CD4-positive, alpha-beta T cell (primary cell): ENCODE data around the gene KCNAB2. TPM values are rescaled to one million over a fixed set of nuclear protein-coding genes. Genes with fewer than 3 reads are reported as not detected.

Experiments
- ATAC-seq: fragments of 200-7000 bp; cut with Tn5 transposase; one replicate; pipeline ENCODE4 v1.10.0; 2022; ENCODE audit warnings: mild to moderate bottlenecking; ENCODE audit not compliant: poor library complexity
- CTCF ChIA-PET: fragments of 350-600 bp; sonication (Branson Sonifier 250); formaldehyde crosslinking; loops from one replicate; lab custom pipeline; 2021; ENCODE audit warnings: antibody characterized with exemption, inconsistent platforms; lab: Charles Lee
- POLR2A ChIA-PET: fragments of 350-600 bp; sonication (Branson Sonifier 250); formaldehyde crosslinking; loops from one replicate; lab custom pipeline; 2021; ENCODE audit warnings: antibody characterized with exemption, inconsistent platforms; lab: Charles Lee
- DNase-seq, 14 experiments: peaks; one replicate each; pipeline ENCODE4 v3.0.0-alpha.2; 2013 to 2020; ENCODE audit warnings: mixed read lengths in 2 of 14
- H3K27ac ChIP-seq, 2 donors: one replicate each; pipeline versions ENCODE4 v1.5.1 to v1.7.0; 2013; ENCODE audit warnings: low read length in 2 of 2, low read depth in 1 of 2, mild to moderate bottlenecking in 1 of 2
- H3K27me3 ChIP-seq, 2 experiments: 1 replicate in 1 of 2; 2 replicates in 1 of 2; pipeline versions ENCODE4 v1.6.1 to v1.7.0; 2013; ENCODE audit warnings: low read length in 2 of 2, control low read depth in 1 of 2, mild to moderate bottlenecking in 1 of 2, moderate library complexity in 1 of 2; ENCODE audit not compliant: insufficient read depth in 2 of 2, control insufficient read depth in 1 of 2
- H3K36me3 ChIP-seq: one replicate; pipeline ENCODE4 v1.6.1; 2013; ENCODE audit warnings: low read length, control low read depth; ENCODE audit not compliant: insufficient read depth
- H3K4me1 ChIP-seq: one replicate; pipeline ENCODE4 v1.6.1; 2013; ENCODE audit warnings: low read length, control low read depth; ENCODE audit not compliant: insufficient read depth
- H3K4me3 ChIP-seq: one replicate; pipeline ENCODE4 v1.5.1; 2013; ENCODE audit warnings: mild to moderate bottlenecking, low read length, moderate library complexity
- H3K9me3 ChIP-seq, 2 experiments: 1 replicate in 1 of 2; 2 replicates in 1 of 2; pipeline versions ENCODE4 v1.6.1 to v1.7.0; 2013; ENCODE audit warnings: low read length in 2 of 2, mild to moderate bottlenecking in 2 of 2, control low read depth in 1 of 2, moderate library complexity in 1 of 2; ENCODE audit not compliant: control insufficient read depth in 1 of 2, insufficient read depth in 1 of 2
- H3K27ac Mint-ChIP-seq: one replicate; pipeline ENCODE4 v1.8.0; 2020; ENCODE audit warnings: mixed read lengths
- H3K27me3 Mint-ChIP-seq: one replicate; pipeline ENCODE4 v1.8.0; 2021; ENCODE audit warnings: mixed read lengths
- H3K36me3 Mint-ChIP-seq: one replicate; pipeline ENCODE4 v1.8.0; 2021; ENCODE audit warnings: low read depth, mixed read lengths
- H3K4me1 Mint-ChIP-seq: one replicate; pipeline ENCODE4 v1.8.0; 2021; ENCODE audit warnings: low read depth, mixed read lengths
- H3K4me3 Mint-ChIP-seq: one replicate; pipeline ENCODE4 v1.8.0; 2020; ENCODE audit warnings: mild to moderate bottlenecking, mixed read lengths
- H3K9me3 Mint-ChIP-seq: one replicate; pipeline ENCODE4 v1.8.0; 2020; ENCODE audit warnings: mixed read lengths
- CTCF ChIP-seq: fragments of 200-600 bp; IDR thresholded peaks from one replicate; pipeline ENCODE4 v1.8.0; 2022; ENCODE audit warnings: antibody characterized with exemption, mild to moderate bottlenecking
- intact Hi-C, 2 experiments: fragments of 100-400 bp; cut with DNase I in 1 of 2; cut with micrococcal nuclease in 1 of 2; formaldehyde crosslinking; loops; one replicate each; pipeline versions ENCODE4 v1.15.1 to v1.9.0; 2023 to 2025; cut with DNase I, micrococcal nuclease
- total RNA-seq, 174 experiments: library from RNA in 2 of 174; stranded (reverse) in 2 of 174; gene quantifications; one replicate each; pipeline ENCODE4 v1.2.3 and lab custom pipeline; 2021 to 2026

KCNAB2 gene
- total RNA-seq, 2 experiments from 2014 or later: 147 to 155 TPM

GRCh38 chr1:6039031-6039430 lies 6.7 kb upstream of the KCNAB2 start:
- no peaks in the 10 kb centered on the region for H3K27me3 Mint-ChIP-seq
- POLR2A ChIA-PET: no interaction called here
- no peak overlapping the region for H3K27ac ChIP-seq
- H3K36me3 ChIP-seq: peaks cover 76% of the 10 kb centered on the region
- H3K4me1 ChIP-seq: peaks cover 51% of the 10 kb centered on the region
- peaks cover 71% of the 10 kb centered on the region for H3K36me3 Mint-ChIP-seq
- H3K4me3 ChIP-seq: no peak overlapping the region
- CTCF ChIA-PET: no interaction called here
- H3K4me1 Mint-ChIP-seq: peaks cover 35% of the 10 kb centered on the region
- H3K4me3 Mint-ChIP-seq: no peak overlapping the region
- intact Hi-C loops: no loop called here
- TF ChIP-seq CTCF: no peak
- H3K27me3 ChIP-seq: no peaks in the 10 kb centered on the region
- no peak for DNase-seq
- no peak for ATAC-seq
- no peaks in the 10 kb centered on the region for H3K9me3 Mint-ChIP-seq
- no peak overlapping the region for H3K27ac Mint-ChIP-seq
- H3K9me3 ChIP-seq: no peaks in the 10 kb centered on the region

GRCh38 chr1:6040444-6040843 lies 5.2 kb upstream of the KCNAB2 start:
- ChIA-PET CTCF (no interaction called here), POLR2A (no interaction called here)
- no peak for TF ChIP-seq CTCF
- Histone ChIP-seq H3K4me1 (peaks cover 37% of the 10 kb centered on the region), H3K4me3 (no peak overlapping the region), H3K36me3 (peaks cover 71% of the 10 kb centered on the region), H3K27ac (no peak overlapping the region), H3K27me3 (no peaks in the 10 kb centered on the region), H3K9me3 (no peaks in the 10 kb centered on the region)
- no peak for ATAC-seq
- intact Hi-C loops: no loop called here
- Mint-ChIP-seq H3K4me3 (no peak overlapping the region), H3K36me3 (peaks cover 66% of the 10 kb centered on the region), H3K27me3 (no peaks in the 10 kb centered on the region), H3K9me3 (no peaks in the 10 kb centered on the region), H3K27ac (no peak overlapping the region), H3K4me1 (peaks cover 21% of the 10 kb centered on the region)
- no peak for DNase-seq

- ChIA-PET POLR2A (no interaction called here), CTCF (no interaction called here)
- DNase-seq (no peak), ATAC-seq (no peak)
- Mint-ChIP-seq H3K9me3 (no peaks in the 10 kb centered on the region), H3K27ac (no peak overlapping the region), H3K4me1 (peaks cover 16% of the 10 kb centered on the region), H3K27me3 (no peaks in the 10 kb centered on the region), H3K4me3 (no peak overlapping the region), H3K36me3 (peaks cover 61% of the 10 kb centered on the region)
- H3K36me3 ChIP-seq: peaks cover 75% of the 10 kb centered on the region
- intact Hi-C loops: no loop called here
- H3K4me1 ChIP-seq: peaks cover 32% of the 10 kb centered on the region
- H3K27me3 ChIP-seq: no peaks in the 10 kb centered on the region
- H3K27ac ChIP-seq: no peak overlapping the region
- H3K4me3 ChIP-seq: no peak overlapping the region
- no peak for TF ChIP-seq CTCF
- H3K9me3 ChIP-seq: no peaks in the 10 kb centered on the region
Observed at GRCh38 chr1:6040861-6041415, 4.8 kb upstream of the KCNAB2 start.
